Keratinocyte (primary cell): ENCODE measurements around the gene RTP1.

Source experiments
- EZH2 ChIP-seq: IDR thresholded peaks from one replicate; pipeline ENCODE4 v1.6.1; 2012; ENCODE audit warnings: inconsistent platforms, mild to moderate bottlenecking, low read length, moderate library complexity
- TF ChIP-seq, protein P1 (sequence below), 3 experiments: IDR thresholded peaks in 1 of 3; conservative IDR thresholded peaks in 1 of 3; optimal IDR thresholded peaks in 1 of 3; 2 replicates in 2 of 3; 3 replicates in 1 of 3; pipeline versions ENCODE3 to v1.5.1; 2011; ENCODE audit warnings: low read length in 3 of 3, mild to moderate bottlenecking in 3 of 3, moderate library complexity in 2 of 3, control low read depth in 1 of 3, inconsistent platforms in 1 of 3; ENCODE audit not compliant: insufficient read depth in 2 of 3; ENCODE audit errors: extremely low read depth in 1 of 3

DNA sequence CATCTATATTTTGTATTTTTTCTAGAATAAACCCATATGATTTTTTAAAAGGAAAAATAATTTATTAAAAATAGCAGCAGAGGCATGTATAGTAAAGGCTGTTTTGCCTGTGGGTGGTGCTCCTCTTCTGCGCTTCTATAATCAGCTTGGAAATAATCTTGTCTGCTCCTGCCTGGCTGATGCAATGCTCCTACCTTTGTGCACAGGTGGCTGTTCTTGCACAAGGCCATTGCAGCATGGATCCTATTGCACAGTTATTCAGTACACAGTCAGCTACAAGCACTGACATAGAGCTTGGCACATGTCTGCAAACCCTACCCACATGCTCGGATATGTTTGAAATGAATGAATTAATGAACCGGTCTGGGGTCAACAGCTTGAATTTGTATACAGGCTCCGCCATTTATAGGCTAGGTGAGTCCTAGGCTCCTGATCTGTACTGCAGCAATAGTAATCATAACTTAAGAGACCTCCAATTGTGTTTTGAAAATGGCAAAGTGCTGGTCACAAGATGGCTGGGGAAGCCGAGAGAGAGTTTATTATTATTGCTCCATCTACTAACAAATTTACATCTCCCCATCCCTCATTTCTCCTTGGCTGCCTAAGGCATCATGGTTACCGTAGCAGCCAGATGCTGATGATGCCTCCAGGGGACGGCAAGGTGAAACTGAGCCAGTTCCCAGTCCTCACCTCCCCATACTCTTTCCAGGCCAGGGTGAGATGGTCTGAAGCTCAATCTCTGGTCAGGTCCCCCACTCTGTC lies 532 bp upstream of the RTP1 start:
- no peak for TF ChIP-seq EZH2
- TF ChIP-seq, protein P1, sequence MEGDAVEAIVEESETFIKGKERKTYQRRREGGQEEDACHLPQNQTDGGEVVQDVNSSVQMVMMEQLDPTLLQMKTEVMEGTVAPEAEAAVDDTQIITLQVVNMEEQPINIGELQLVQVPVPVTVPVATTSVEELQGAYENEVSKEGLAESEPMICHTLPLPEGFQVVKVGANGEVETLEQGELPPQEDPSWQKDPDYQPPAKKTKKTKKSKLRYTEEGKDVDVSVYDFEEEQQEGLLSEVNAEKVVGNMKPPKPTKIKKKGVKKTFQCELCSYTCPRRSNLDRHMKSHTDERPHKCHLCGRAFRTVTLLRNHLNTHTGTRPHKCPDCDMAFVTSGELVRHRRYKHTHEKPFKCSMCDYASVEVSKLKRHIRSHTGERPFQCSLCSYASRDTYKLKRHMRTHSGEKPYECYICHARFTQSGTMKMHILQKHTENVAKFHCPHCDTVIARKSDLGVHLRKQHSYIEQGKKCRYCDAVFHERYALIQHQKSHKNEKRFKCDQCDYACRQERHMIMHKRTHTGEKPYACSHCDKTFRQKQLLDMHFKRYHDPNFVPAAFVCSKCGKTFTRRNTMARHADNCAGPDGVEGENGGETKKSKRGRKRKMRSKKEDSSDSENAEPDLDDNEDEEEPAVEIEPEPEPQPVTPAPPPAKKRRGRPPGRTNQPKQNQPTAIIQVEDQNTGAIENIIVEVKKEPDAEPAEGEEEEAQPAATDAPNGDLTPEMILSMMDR (optimal IDR thresholded peaks at IDR 0.05 in 1 of 3, IDR thresholded peaks at IDR 0.05 in 1 of 3, conservative IDR thresholded peaks at IDR 0.05 in 1 of 3; ENCODE audit: extremely low read depth in 1 of 3, insufficient read depth in 2 of 3, low read length in 3 of 3): peak in 2 of 3 experiments; percentile 27 to 35
